IMR-90 (cell line): ENCODE data around the gene CFDP1. TPM values are rescaled to one million over a fixed set of nuclear protein-coding genes. Genes with fewer than 3 reads are reported as not detected.

Source experiments
- ATAC-seq: fragments of 200-7000 bp; cut with Tn5 transposase; 2 replicates; pipeline ENCODE4 v1.9.1; 2020; ENCODE audit warnings: low read depth, mild to moderate bottlenecking, moderate library complexity
- BruUV-seq: library from RNA; stranded (reverse); fragments of 400-500 nt; replicated peaks from 2 replicates; lab custom pipeline; 2021; lab: Mats Ljungman, UMichigan
- CTCF ChIA-PET: fragments of 300-600 bp; formaldehyde crosslinking; extraction: SDS; loops from one replicate; lab custom pipeline; 2021; ENCODE audit warnings: antibody characterized with exemption; lab: Yijun Ruan, JAX
- POLR2A ChIA-PET: fragments of 300-600 bp; sonication (Branson Sonifier 250); formaldehyde crosslinking; loops from one replicate; lab custom pipeline; 2022; ENCODE audit warnings: antibody characterized with exemption; ENCODE audit not compliant: unreplicated experiment; lab: Charles Lee
- DNase-seq: peaks from one replicate; pipeline ENCODE4 v3.0.0; 2013
- H2AFZ ChIP-seq: replicated peaks from 2 replicates; pipeline ENCODE3; 2013; ENCODE audit warnings: low read length, mild to moderate bottlenecking; ENCODE audit not compliant: poor library complexity
- H2AK5ac ChIP-seq: 2 replicates; pipeline ENCODE4 v1.6.1; 2013; ENCODE audit warnings: low read depth, low read length, inconsistent platforms
- H2AK9ac ChIP-seq: replicated peaks from 2 replicates; pipeline ENCODE3; 2013; ENCODE audit warnings: mild to moderate bottlenecking, low read depth, low read length, moderate library complexity; ENCODE audit not compliant: poor library complexity
- H2BK120ac ChIP-seq: 2 replicates; pipeline ENCODE4 v1.6.1; 2013; ENCODE audit warnings: low read depth, low read length, inconsistent platforms
- H2BK15ac ChIP-seq: 3 replicates; pipeline ENCODE4 v1.6.1; 2013; ENCODE audit warnings: low read depth, low read length, inconsistent platforms
- H2BK20ac ChIP-seq: 2 replicates; pipeline ENCODE4 v1.6.1; 2013; ENCODE audit warnings: low read depth, mild to moderate bottlenecking, inconsistent platforms, low read length, moderate library complexity
- H2BK5ac ChIP-seq: 2 replicates; pipeline ENCODE4 v1.6.1; 2013; ENCODE audit warnings: mild to moderate bottlenecking, low read depth, low read length, inconsistent platforms; ENCODE audit not compliant: poor library complexity, severe bottlenecking
- H3K14ac ChIP-seq: replicated peaks from 2 replicates; pipeline ENCODE4 v1.6.1; 2013; ENCODE audit warnings: low read depth, low read length, inconsistent platforms
- H3K18ac ChIP-seq: 2 replicates; pipeline ENCODE4 v1.6.1; 2013; ENCODE audit warnings: low read depth, low read length, control low read depth
- H3K23ac ChIP-seq: 2 replicates; pipeline ENCODE4 v1.6.1; 2013; ENCODE audit warnings: low read depth, low read length, inconsistent platforms
- H3K27ac ChIP-seq: 2 replicates; pipeline ENCODE4 v1.5.1; 2013; ENCODE audit warnings: mild to moderate bottlenecking, control low read depth, low read length; ENCODE audit not compliant: insufficient read depth
- H3K27me3 ChIP-seq: 2 replicates; pipeline ENCODE4 v1.6.1; 2013; ENCODE audit warnings: low read length; ENCODE audit not compliant: control insufficient read depth, insufficient read depth
- H3K36me3 ChIP-seq: 2 replicates; pipeline ENCODE4 v1.6.1; 2013; ENCODE audit warnings: low read length, mixed read lengths; ENCODE audit not compliant: control insufficient read depth, insufficient read depth
- H3K4ac ChIP-seq: 2 replicates; pipeline ENCODE4 v1.6.1; 2013; ENCODE audit warnings: low read depth, low read length, inconsistent platforms
- H3K4me1 ChIP-seq: 2 replicates; pipeline ENCODE4 v1.6.1; 2013; ENCODE audit warnings: low read length, mixed read lengths; ENCODE audit not compliant: control insufficient read depth, insufficient read depth
- H3K4me2 ChIP-seq: 2 replicates; pipeline ENCODE4 v1.6.1; 2013; ENCODE audit warnings: low read depth, mild to moderate bottlenecking, control low read depth, low read length, moderate library complexity
- H3K4me3 ChIP-seq: 2 replicates; pipeline ENCODE4 v1.5.1; 2013; ENCODE audit warnings: low read depth, mild to moderate bottlenecking, control low read depth, low read length, moderate library complexity; ENCODE audit not compliant: insufficient read depth
- H3K56ac ChIP-seq: 2 replicates; pipeline ENCODE4 v1.6.1; 2013; ENCODE audit warnings: low read length, inconsistent platforms; ENCODE audit not compliant: insufficient read depth; ENCODE audit errors: extremely low read depth
- H3K79me1 ChIP-seq, 2 experiments: 2 replicates each; pipeline ENCODE4 v1.6.1; 2013; ENCODE audit warnings: low read length in 2 of 2, inconsistent platforms in 1 of 2, low read depth in 1 of 2
- H3K9ac ChIP-seq: 2 replicates; pipeline ENCODE4 v1.6.1; 2013; ENCODE audit warnings: low read depth, low read length, control low read depth
- H3K9me1 ChIP-seq: 2 replicates; pipeline ENCODE4 v1.6.1; 2013; ENCODE audit warnings: low read length, inconsistent platforms; ENCODE audit not compliant: insufficient read depth
- H3K9me3 ChIP-seq: 2 replicates; pipeline ENCODE4 v1.6.1; 2013; ENCODE audit warnings: low read length; ENCODE audit not compliant: control insufficient read depth, insufficient read depth
- H4K20me1 ChIP-seq: 2 replicates; pipeline ENCODE4 v1.6.1; 2013; ENCODE audit warnings: low read length, inconsistent platforms; ENCODE audit not compliant: insufficient read depth
- H4K5ac ChIP-seq: 2 replicates; pipeline ENCODE4 v1.6.1; 2013; ENCODE audit warnings: mild to moderate bottlenecking, low read depth, low read length, control low read depth
- H4K8ac ChIP-seq, 2 experiments: 2 replicates each; pipeline ENCODE4 v1.6.1; 2013; ENCODE audit warnings: low read depth in 2 of 2, low read length in 2 of 2, control low read depth in 1 of 2, inconsistent platforms in 1 of 2
- H4K91ac ChIP-seq: 2 replicates; pipeline ENCODE4 v1.6.1; 2013; ENCODE audit warnings: low read depth, low read length, inconsistent platforms; ENCODE audit not compliant: insufficient read depth
- CHD1 ChIP-seq: IDR thresholded peaks from 2 replicates; pipeline ENCODE4 v1.6.1; 2012; ENCODE audit warnings: low read depth, low read length, improper control_type of control experiment
- CTCF ChIP-seq: conservative IDR thresholded peaks from 2 replicates; pipeline ENCODE4 v1.5.1; 2012; ENCODE audit warnings: mild to moderate bottlenecking, low read depth, low read length, improper control_type of control experiment
- ELK1 ChIP-seq: fragments of 150-350 bp; IDR thresholded peaks from 2 replicates; pipeline ENCODE4 v1.6.1; 2016; ENCODE audit warnings: low read depth, mild to moderate bottlenecking, low read length, moderate library complexity, borderline replicate concordance
- FOS ChIP-seq: fragments of 150-350 bp; IDR thresholded peaks from 2 replicates; pipeline ENCODE4 v1.6.1; 2016; ENCODE audit warnings: low read depth, low read length
- MXI1 ChIP-seq: IDR thresholded peaks from 2 replicates; pipeline ENCODE4 v1.6.1; 2012; ENCODE audit warnings: low read depth, mild to moderate bottlenecking, low read length, moderate library complexity, borderline replicate concordance
- NFE2L2 ChIP-seq: fragments of 150-350 bp; IDR thresholded peaks from 2 replicates; pipeline ENCODE4 v1.6.1; 2016; ENCODE audit warnings: low read depth, mild to moderate bottlenecking, low read length
- POLR2A ChIP-seq: IDR thresholded peaks from 2 replicates; pipeline ENCODE4 v1.6.1; 2012; ENCODE audit warnings: mild to moderate bottlenecking, low read depth, low read length
- RAD21 ChIP-seq: IDR thresholded peaks from 2 replicates; pipeline ENCODE4 v1.6.1; 2012; ENCODE audit warnings: low read length, improper control_type of control experiment
- RCOR1 ChIP-seq: IDR thresholded peaks from 2 replicates; pipeline ENCODE4 v1.6.1; 2012; ENCODE audit warnings: mild to moderate bottlenecking, low read length, improper control_type of control experiment; ENCODE audit not compliant: insufficient replicate concordance
- RFX5 ChIP-seq: IDR thresholded peaks from 2 replicates; pipeline ENCODE4 v1.8.0; 2012; ENCODE audit warnings: low read depth, mild to moderate bottlenecking, low read length, moderate library complexity
- SMC3 ChIP-seq: fragments of 150-350 bp; IDR thresholded peaks from 2 replicates; pipeline ENCODE4 v1.6.1; 2016; ENCODE audit warnings: low read depth, mild to moderate bottlenecking, antibody characterized with exemption, low read length, moderate library complexity
- USF2 ChIP-seq: fragments of 150-350 bp; IDR thresholded peaks from 2 replicates; pipeline ENCODE4 v1.6.1; 2017; ENCODE audit warnings: mild to moderate bottlenecking, antibody characterized with exemption, low read length, low read depth
- WGBS, 2 experiments: methylation state at CpG; one replicate each; pipeline versions ENCODE4 v1.1.5 to v1.1.7; 2013; ENCODE audit warnings: missing lambda C conversion rate in 2 of 2; ENCODE audit not compliant: insufficient read length in 1 of 2; ENCODE audit errors: extremely low coverage in 2 of 2; 5-methylcytosine and 5-hydroxymethylcytosine counted together
- dilution Hi-C: fragments of 300-500 bp; cut with HindIII; formaldehyde crosslinking; loops from one replicate; pipeline ENCODE4 v1.14.3; 2018; ENCODE audit warnings: low sequenced_read_pairs; ENCODE audit not compliant: unreplicated experiment
- in situ Hi-C: fragments of 300-500 bp; cut with MboI; formaldehyde crosslinking; loops from 3 replicates; pipeline ENCODE4 v1.14.3; 2019; ENCODE audit warnings: low sequenced_read_pairs, inconsistent platforms, mixed read lengths
- intact Hi-C: fragments of 100-400 bp; cut with micrococcal nuclease; formaldehyde crosslinking; loops from 2 replicates; pipeline ENCODE4 v1.10.0; 2022
- polyA plus RNA-seq, 3 experiments: library from polyadenylated mRNA; depleted of rRNA; stranded (reverse); fragments of >200 nt; gene quantifications; 2 replicates each; pipeline ENCODE4 v1.2.3, GENCODE V29; 2012; ENCODE audit warnings: low replicate concordance in 1 of 3
- total RNA-seq: library from RNA; depleted of rRNA; stranded (reverse); fragments of >200 nt; gene quantifications from 2 replicates; pipeline ENCODE4 v1.2.3, GENCODE V29; 2012

CFDP1 gene
- total and polyA plus RNA-seq, 2 of the 4 experiments (the other 2 are of a cell fraction) = 15.6 to 38.7 TPM

GRCh38 chr16:75372236-75372856 is 61.0 kb downstream of the CFDP1 start:
- Histone ChIP-seq H3K23ac (no peak overlapping the region), H3K36me3 (peaks cover 3% of the 10 kb centered on the region; the same call in 1 of the 2 replicates), H3K56ac (no peak overlapping the region), H2BK15ac (no peak overlapping the region), H2AFZ (no peak overlapping the region), H3K14ac (0 out of 2 replicates have a peak overlapping the region, but pooled peaks have one; percentile 22), H3K4me1 (0 out of 2 replicates have a peak, but pooled peaks cover 4% of the 10 kb centered on the region), H2AK5ac (no peak overlapping the region), H2BK120ac (no peak overlapping the region), H3K9me3 (no peaks in the 10 kb centered on the region), H3K9ac (no peak overlapping the region), H3K4me3 (no peak overlapping the region), H3K79me1 (peaks cover 12 to 21% of the 10 kb centered on the region in 2 experiments), H2BK5ac (peak overlapping the region; percentile 27), H3K4ac (no peak overlapping the region), H3K18ac (no peak overlapping the region), H3K27me3 (no peaks in the 10 kb centered on the region), H4K5ac (no peak overlapping the region), H4K8ac (no peak overlapping the region), H2BK20ac (no peak overlapping the region), H3K4me2 (no peak overlapping the region; the same call in 1 of the 2 replicates), H4K91ac (no peak overlapping the region), H2AK9ac (no peak overlapping the region), H3K9me1 (peaks cover 3% of the 10 kb centered on the region; the same call in 1 of the 2 replicates), H4K20me1 (no peaks in the 10 kb centered on the region), H3K27ac (no peak overlapping the region)
- dilution Hi-C loops (no loop called here), intact Hi-C loops (loop anchor here (2.0 kb wide), 1 partner anchor 68 kb away; no protein-coding TSS in a partner anchor), in situ Hi-C loops (loop anchor here (5.0 kb wide), 1 partner anchor 65 kb away; no protein-coding TSS in a partner anchor)
- ATAC-seq (peak; percentile 74), DNase-seq (peak; percentile 59)
- no CpG with 5 or more reads among the region's 3 CpGs for WGBS, 2 experiments
- BruUV-seq = no TSS peak
- ChIA-PET POLR2A (no interaction called here), CTCF (interaction anchor here (1.0 kb wide), 1 partner anchor 22 kb away, joined by 3 read pairs; no protein-coding TSS in a partner anchor)
- TF ChIP-seq ELK1 (no peak), RFX5 (no peak), CHD1 (no peak), SMC3 (no peak), RCOR1 (no peak), POLR2A (no peak), NFE2L2 (no peak), USF2 (no peak), FOS (no peak), RAD21 (no peak), MXI1 (no peak), CTCF (no peak)
